Prostate gland (tissue), 2 donors: ENCODE results near the gene SH3GL3. TPM values are rescaled to one million over a fixed set of nuclear protein-coding genes. Genes with fewer than 3 reads are reported as not detected.

Experiments used
- DNase-seq: peaks from one replicate; pipeline ENCODE4 v3.0.0-alpha.2; 2019; ENCODE audit warnings: low spot score
- H3K27ac ChIP-seq, 2 donors: fragments of 200-600 bp; sonication (generic); 2 replicates each; pipeline ENCODE4 v1.5.1; 2017 to 2019
- H3K27me3 ChIP-seq: fragments of 200-600 bp; sonication (generic); replicated peaks from 2 replicates; pipeline ENCODE4 v1.5.1; 2019; ENCODE audit not compliant: insufficient read depth
- H3K36me3 ChIP-seq, 2 donors: fragments of 200-600 bp; sonication (generic); 1 replicate in 1 of 2; 2 replicates in 1 of 2; pipeline versions ENCODE4 v1.5.1 to v1.8.1; 2017 to 2019
- H3K4me1 ChIP-seq: fragments of 200-600 bp; sonication (generic); replicated peaks from 2 replicates; pipeline ENCODE4 v1.5.1; 2019
- H3K4me3 ChIP-seq, 2 donors: fragments of 200-600 bp; sonication (generic); 2 replicates each; pipeline ENCODE4 v1.5.1; 2017 to 2019
- H3K9me3 ChIP-seq: fragments of 200-600 bp; sonication (generic); 2 replicates; pipeline ENCODE4 v1.5.1; 2017
- POLR2A ChIP-seq: fragments of 450-650 bp; IDR thresholded peaks from one replicate; pipeline ENCODE4 v1.6.1; 2016; ENCODE audit warnings: antibody characterized with exemption, mild to moderate bottlenecking
- POLR2AphosphoS5 ChIP-seq: sonication (generic); formaldehyde crosslinking; IDR thresholded peaks from one replicate; pipeline ENCODE4 v1.6.1; 2017; ENCODE audit warnings: antibody characterized with exemption
- WGBS: methylation state at CpG from one replicate; pipeline ENCODE4 v1.1.5; 2018; 5-methylcytosine and 5-hydroxymethylcytosine counted together
- intact Hi-C: fragments of 100-400 bp; cut with DNase I; formaldehyde crosslinking; loops from one replicate; pipeline ENCODE4 v1.14.2; 2022
- total RNA-seq, 2 donors: library from RNA; depleted of rRNA; stranded (reverse); fragments of >200 nt; gene quantifications; one replicate each; pipeline ENCODE4 v1.1.0, GENCODE V29; 2016
- TF ChIP-seq, protein P1 (sequence below), 4 experiments: fragments of 200-600 bp in 2 of 4; fragments of 450-650 bp in 2 of 4; sonication (generic) in 2 of 4; IDR thresholded peaks; 1 replicate in 3 of 4; 2 replicates in 1 of 4; pipeline ENCODE4 v1.5.1; 2016 to 2019; ENCODE audit warnings: antibody characterized with exemption in 4 of 4, mild to moderate bottlenecking in 2 of 4, moderate library complexity in 2 of 4

SH3GL3 gene, protein sequence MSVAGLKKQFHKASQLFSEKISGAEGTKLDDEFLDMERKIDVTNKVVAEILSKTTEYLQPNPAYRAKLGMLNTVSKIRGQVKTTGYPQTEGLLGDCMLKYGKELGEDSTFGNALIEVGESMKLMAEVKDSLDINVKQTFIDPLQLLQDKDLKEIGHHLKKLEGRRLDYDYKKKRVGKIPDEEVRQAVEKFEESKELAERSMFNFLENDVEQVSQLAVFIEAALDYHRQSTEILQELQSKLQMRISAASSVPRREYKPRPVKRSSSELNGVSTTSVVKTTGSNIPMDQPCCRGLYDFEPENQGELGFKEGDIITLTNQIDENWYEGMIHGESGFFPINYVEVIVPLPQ
- total RNA-seq = 1 to 10 TPM; 2.2 to 7.4 TPM

DNA sequence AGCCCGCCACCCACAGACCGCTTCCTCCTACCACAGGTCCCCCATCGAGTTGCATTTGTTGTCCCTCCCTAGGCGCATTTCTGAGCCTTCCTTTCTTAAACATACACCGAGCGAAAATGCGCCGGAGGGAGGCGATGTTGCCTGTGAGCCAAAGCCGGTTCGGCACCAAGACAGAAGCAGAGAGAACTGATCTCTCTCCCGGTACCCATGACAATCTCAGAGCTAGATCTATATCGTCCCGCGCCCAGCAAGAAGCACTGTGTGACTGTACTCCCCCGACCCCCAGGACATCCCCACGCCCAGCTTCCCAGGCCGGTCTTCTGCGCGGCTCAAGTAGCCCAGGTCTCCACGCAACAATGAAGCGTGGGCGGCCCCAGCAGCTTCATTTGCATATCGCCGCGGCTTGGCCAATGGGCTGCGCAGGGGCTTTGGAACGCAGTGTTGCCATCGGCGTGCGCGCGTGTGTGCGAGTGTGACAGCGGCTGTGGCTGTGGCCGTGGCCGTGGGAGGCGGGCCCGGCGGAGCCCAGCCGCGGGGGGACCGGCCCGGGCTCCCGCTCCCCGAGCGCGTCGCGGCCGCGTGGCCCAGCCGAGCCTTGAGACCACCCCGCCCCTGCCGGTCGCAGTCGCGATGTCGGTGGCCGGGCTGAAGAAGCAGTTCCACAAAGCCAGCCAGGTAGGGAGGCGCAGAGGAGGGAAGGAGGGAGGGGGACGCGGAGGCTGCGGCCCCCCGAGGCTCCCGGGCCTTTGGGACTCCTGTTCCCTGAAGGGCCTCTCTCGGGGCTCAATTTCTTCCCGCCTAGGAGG, at the start of gene SH3GL3:
SH3GL3 (plus strand) TSS at position 438 of the 806 bp plus-strand sequence; CDS start at position 631, 193 bp downstream.
- WGBS = 2% methylated on average over 42 of the region's 68 CpGs
- TF ChIP-seq POLR2A = no peak
- TF ChIP-seq, protein P1, sequence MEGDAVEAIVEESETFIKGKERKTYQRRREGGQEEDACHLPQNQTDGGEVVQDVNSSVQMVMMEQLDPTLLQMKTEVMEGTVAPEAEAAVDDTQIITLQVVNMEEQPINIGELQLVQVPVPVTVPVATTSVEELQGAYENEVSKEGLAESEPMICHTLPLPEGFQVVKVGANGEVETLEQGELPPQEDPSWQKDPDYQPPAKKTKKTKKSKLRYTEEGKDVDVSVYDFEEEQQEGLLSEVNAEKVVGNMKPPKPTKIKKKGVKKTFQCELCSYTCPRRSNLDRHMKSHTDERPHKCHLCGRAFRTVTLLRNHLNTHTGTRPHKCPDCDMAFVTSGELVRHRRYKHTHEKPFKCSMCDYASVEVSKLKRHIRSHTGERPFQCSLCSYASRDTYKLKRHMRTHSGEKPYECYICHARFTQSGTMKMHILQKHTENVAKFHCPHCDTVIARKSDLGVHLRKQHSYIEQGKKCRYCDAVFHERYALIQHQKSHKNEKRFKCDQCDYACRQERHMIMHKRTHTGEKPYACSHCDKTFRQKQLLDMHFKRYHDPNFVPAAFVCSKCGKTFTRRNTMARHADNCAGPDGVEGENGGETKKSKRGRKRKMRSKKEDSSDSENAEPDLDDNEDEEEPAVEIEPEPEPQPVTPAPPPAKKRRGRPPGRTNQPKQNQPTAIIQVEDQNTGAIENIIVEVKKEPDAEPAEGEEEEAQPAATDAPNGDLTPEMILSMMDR (IDR thresholded peaks at IDR 0.05) = peak in 3 of 4 experiments; percentile 10 to 38 (median 29)
- peak; percentile 44 for TF ChIP-seq POLR2AphosphoS5
- Histone ChIP-seq H3K27me3 (no peaks in the 10 kb centered on the region), H3K4me3 (peak within 1 kb of the TSS; percentile 31 to 40), H3K27ac (no peak within 1 kb of the TSS), H3K36me3 (no peaks in the 10 kb centered on the region), H3K4me1 (peaks cover 6% of the 10 kb centered on the region), H3K9me3 (no peaks in the 10 kb centered on the region)
- peak; percentile 81 for DNase-seq
- intact Hi-C loops = loop anchor here (10.0 kb wide), 1 partner anchor 298 kb away; no protein-coding TSS in a partner anchor

DNA sequence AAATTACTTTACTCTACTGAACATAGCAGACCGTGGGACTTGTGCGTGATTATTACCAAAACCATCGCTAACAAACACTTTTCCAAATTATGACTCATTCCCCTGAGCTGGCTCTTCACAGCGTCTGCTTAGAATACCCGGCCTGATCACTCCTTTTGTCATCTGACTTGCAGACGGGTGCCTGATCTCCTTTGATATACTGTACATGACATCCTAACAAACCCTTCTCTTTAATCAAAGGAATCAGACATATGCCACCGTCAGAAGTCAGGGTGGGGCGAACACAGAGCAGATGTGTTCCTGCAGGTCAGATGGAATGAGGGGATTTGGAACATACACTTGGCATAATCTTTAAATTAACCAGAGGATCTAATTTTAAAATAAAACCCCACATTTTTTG, 48.5 kb upstream of the SH3GL3 start:
- TF ChIP-seq, protein P1 (IDR thresholded peaks at IDR 0.05) = no peak
- TF ChIP-seq POLR2AphosphoS5 = no peak
- no peak for TF ChIP-seq POLR2A
- no peaks in the 10 kb centered on the region for H3K27me3 ChIP-seq
- no peak overlapping the region for H3K4me3 ChIP-seq
- H3K9me3 ChIP-seq = no peaks in the 10 kb centered on the region
- 47% methylated on average over 8 of the region's 8 CpGs for WGBS
- H3K27ac ChIP-seq = no peak overlapping the region
- no peak for DNase-seq
- H3K4me1 ChIP-seq = no peaks in the 10 kb centered on the region
- H3K36me3 ChIP-seq = no peaks in the 10 kb centered on the region
- intact Hi-C loops = no loop called here

DNA sequence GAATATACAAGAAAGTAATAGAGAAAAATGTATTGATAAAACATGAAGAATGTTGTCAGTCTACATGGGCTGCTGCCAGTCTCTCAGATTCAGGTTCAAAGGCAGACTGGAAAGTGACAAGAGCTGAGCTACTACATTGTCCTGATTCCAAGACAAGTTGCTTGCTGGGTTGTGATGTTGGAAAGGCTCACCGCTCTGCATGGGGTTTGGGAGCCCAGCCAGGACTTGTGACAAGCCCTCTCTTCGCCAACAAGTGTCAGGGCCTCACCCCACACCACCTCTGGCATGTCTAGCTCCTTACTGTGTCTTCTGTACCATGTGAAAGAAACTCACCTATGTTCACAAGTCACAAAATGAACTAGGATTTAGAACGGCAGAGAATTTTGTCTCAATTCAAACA, 43.0 kb upstream of the SH3GL3 start:
- TF ChIP-seq POLR2AphosphoS5 = no peak
- TF ChIP-seq, protein P1 (IDR thresholded peaks at IDR 0.05) = no peak
- TF ChIP-seq POLR2A = no peak
- H3K36me3 ChIP-seq = no peaks in the 10 kb centered on the region
- H3K4me1 ChIP-seq = no peaks in the 10 kb centered on the region
- no peak overlapping the region for H3K4me3 ChIP-seq
- peak; percentile 12 for DNase-seq
- H3K27me3 ChIP-seq = no peaks in the 10 kb centered on the region
- H3K9me3 ChIP-seq = no peaks in the 10 kb centered on the region
- WGBS = 30% methylated on average over 3 of the region's 3 CpGs
- intact Hi-C loops = no loop called here
- H3K27ac ChIP-seq = no peak overlapping the region

GRCh38 chr15:83410532-83410931, 36.6 kb upstream of the SH3GL3 start:
- no peak overlapping the region for H3K4me3 ChIP-seq
- DNase-seq = no peak
- 38% methylated on average over 6 of the region's 6 CpGs for WGBS
- H3K27ac ChIP-seq = no peak overlapping the region
- H3K9me3 ChIP-seq = no peaks in the 10 kb centered on the region
- TF ChIP-seq, protein P1 (IDR thresholded peaks at IDR 0.05) = no peak
- TF ChIP-seq POLR2AphosphoS5 (no peak), POLR2A (no peak)
- H3K27me3 ChIP-seq = no peaks in the 10 kb centered on the region
- intact Hi-C loops = no loop called here
- no peaks in the 10 kb centered on the region for H3K4me1 ChIP-seq
- H3K36me3 ChIP-seq = no peaks in the 10 kb centered on the region
